GM19351 (cell line): ENCODE measurements around the gene H2BK1.

Experiments
- ATAC-seq: cut with Tn5 transposase; IDR thresholded peaks from one replicate; pipeline ENCODE4 v1.9.1; 2021; ENCODE audit warnings: mild to moderate bottlenecking, moderate library complexity; ENCODE audit not compliant: unreplicated experiment

H2BK1 gene

DNA sequence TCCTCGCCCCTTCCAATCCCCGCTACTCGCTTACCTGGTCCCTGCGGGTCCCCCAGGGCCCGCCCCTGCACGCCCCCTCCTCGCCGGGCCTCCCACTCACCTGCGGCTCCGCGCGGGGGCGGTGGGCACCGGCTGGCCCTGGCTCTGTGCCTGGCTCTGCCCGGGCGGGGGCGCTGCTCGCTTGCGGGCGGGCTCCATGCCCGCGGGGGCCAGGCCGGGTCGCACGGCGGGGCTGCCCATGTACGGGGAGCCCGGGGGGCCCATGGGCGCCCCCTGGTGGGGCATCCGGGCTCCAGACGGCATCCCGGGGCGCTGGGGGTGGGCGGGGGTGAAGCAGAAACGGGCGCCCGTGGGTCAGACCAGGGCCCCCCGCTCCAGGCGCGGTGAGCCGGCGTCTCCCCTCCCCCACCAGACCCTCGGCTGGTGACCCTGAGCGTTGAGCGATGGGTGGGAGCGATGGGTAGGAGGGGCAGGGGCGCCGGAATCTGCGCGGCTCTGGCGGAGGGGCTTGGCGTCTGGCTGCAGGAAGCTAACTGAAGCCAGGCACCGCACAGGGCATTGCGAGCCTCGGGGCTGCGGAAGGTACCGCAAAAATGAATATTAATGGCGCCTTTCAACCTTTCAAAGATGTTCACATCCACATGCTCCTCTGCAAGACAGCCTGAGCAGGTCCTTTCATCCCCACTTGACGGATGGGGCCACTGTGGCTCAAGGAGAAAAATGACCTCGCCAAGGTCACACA, 35.2 kb upstream of the H2BK1 start:
- ATAC-seq = peak; percentile 51

- ATAC-seq = no peak
Measured at GRCh38 chr7:151244841-151245346, 34.6 kb upstream of the H2BK1 start.

DNA sequence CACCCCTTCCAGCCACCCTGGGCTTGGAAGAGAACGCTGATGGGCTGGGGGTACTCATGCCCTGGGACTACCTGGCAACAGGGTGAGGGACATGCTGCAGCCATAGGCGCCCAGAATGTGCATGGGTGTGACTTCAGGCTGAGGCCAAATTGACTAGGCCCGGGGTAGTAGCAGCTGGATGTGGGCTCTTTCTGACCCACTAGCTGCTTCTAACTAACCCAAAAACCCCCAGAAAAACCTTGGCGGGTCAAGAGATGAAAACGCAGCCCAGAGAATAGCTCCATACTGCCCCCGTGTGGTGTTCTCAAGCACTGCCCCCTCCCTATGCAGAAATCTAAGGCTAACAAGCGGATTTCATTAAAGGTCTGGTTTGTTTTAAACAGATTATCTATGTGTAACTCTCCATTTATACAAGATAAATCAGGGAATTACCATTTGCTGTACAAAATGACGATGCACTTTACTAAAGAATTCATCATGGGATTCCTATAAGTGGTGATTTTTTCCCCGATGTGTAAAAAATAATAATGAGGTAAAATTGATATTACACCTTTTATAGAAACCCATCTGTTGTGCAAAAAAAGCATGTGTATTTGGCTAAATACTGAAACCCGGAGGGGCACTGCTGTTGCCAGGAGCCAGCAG, 34.0 kb upstream of the H2BK1 start:
- no peak for ATAC-seq

GRCh38 chr7:151243408-151244195, 33.3 kb upstream of the H2BK1 start:
- peak; percentile 34 for ATAC-seq

DNA sequence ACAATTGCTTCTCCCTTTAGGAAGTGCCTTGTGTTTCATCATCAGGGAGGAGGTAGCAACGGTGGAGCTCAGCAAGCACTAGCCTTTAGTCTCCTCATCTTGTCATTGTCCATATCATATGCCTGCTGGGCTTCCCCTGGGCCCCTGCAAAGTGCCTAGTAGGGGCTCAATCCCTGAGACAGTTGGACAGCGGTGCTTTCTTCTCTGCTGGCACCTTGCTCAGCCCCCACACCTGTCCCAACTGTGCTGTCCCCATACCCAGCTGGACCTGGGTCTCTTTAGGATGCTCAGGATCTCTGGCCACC, 32.7 kb upstream of the H2BK1 start:
- ATAC-seq = no peak

DNA sequence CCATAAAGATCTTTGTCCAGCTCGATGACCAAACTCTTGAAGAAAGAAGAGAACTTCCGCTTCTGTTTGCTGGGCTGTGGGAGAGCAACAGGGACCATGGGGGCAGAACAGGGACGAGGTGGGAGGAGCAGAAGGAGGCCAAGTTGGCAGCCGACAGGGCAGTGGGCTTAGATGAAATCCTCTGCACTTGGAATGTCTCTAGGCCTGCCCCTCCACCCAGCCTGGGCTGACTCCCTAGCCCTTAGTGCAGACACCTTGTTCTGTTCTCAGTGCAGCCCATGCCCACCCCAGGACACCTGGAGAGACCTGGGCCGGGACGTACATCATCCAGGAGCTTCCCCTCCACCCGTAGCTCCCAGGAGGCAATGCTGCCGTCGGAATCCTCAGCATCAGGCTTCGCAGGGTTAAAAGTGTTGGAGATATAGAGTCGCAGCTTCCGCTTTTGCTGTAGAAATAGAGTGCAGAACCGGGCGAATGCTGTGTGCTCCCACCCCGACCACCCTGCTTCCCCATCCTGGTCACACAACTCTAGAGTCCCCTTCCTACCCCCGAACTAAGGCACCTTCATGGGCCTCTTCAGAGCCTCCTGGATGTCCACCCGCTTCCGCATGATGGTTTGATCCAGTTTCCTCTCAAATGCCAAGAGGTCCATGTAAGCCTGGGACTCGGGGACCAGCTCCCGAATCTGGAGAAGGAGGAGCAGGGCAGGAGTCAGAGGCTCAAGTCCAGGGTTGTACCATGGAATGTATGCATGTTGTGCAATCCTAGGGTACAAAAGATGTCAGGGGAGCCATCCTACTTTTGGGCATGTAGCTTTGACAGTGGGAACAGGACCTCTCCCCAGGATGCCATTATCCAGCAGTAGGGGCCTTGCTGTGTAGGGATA, 32.1 kb upstream of the H2BK1 start:
- ATAC-seq = no peak

DNA sequence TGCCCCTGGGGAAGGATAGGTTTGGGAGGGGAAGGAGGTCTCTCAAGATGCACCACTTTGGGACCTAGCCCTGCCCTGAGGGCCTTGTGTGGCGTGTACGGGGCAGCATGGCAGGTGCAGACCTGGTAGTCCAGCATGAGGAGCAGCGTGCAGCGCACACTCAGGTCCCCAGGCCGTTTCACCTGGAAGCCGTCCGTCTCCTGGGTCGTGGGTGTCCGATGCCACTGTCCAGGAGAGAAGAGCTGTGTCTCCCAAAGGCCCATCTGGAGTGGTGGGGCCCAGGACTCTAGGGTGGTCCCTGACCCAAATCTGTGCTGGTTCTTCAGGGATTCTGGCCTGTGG, 31.4 kb upstream of the H2BK1 start:
- ATAC-seq = no peak

DNA sequence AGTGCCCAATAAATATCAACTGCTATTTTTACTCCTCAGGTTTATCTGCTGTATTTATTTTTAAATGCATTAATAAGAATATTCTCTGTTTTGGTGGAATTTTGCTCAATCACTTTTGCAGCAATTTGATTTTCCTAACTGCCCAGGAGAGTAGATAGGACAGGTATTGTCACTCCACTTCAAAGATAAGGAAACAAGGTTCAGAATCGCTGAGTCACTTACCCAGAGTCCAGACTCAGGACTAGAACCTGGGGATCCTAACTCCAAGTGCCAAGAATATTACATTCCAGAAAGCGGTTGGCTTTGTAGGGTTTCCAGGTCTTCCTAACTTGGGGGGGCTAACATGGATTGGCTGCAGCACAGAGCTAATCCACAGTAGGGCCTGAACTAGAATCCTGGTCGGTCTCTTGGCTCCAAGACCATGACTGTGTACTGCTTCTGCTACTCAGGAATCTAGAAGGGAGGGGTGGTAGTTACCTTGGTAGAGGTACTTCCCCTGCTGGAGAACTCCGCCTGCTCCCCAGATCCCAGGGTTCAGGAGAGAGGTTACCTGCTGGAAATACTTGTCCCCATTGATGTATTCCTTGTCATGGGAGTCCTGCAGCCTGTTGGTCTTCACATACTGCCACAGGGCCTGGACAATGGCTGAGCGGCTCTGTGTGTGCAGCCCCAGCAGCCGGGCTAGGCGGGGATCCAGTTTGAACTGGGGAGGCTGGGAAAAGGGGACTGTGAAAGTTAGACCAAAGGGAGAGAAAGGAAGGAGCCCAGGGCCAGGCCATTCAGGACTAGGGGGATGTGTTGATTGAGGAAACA, 30.9 kb upstream of the H2BK1 start:
- ATAC-seq = no peak

DNA sequence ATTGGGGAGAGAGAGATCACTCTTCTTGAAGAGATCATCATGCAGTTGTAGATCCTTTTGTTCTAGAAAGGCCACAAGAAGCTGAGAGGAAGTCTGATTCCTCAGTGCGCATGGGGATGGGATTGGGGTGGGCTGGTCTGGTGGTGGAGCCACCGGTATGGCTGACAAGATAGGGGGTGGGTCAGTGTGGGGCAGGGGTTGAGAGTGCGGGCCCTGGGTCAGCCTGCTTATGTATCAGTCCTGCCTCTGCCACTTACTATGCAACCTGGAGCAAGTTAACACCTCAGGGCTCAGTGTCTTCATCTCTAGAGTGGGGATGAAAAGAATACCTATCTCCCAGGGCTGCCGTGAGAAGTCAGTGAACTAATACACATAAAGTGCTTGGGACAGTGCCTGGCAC, 30.2 kb upstream of the H2BK1 start:
- ATAC-seq = no peak

- no peak for ATAC-seq
Measured at GRCh38 chr7:151239837-151240459, 29.7 kb upstream of the H2BK1 start.

DNA sequence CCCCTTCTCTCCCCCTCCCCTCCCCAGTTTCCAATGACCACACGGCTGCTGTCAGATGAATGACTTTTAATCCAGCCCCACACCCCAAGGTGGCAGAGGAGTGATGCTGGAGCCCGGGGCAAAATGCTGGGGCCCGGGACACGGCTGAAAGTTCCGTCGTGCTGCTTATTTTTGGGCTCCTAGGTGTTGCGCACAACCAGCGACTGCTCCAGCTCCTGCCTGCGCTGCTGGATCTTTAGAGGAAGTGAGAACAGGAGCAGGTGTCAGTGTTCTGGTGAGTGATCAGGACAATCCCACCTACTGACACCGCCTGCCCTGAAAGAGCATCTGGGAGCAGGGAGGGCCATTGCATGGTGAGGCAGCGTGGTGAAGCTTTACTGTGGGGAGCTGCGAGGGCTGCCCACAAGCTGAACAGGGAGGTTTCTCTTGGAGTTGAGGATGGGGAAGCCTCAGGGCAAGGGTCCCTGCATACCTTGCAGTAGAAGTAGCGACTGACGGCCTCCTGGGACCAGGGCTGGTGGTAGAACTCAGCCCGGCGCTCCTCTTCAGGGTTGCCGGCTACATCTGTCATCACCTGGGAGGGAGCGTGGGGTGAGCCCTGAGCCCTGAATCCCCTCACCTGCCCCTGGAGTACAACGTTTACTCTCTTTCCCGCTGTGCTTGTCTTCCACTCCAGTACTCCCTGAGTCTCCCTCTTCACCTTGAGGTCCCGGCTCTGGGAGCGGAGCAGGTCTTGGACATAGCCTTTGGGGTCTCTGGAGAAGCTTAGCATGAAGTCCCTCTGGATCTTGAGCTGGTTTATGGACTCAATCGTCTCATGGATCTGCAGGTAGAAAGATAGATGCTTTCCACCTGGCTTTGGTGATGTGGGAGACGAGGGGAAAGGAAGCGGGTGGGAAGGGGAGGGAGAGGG, 28.9 kb upstream of the H2BK1 start:
- ATAC-seq = no peak

DNA sequence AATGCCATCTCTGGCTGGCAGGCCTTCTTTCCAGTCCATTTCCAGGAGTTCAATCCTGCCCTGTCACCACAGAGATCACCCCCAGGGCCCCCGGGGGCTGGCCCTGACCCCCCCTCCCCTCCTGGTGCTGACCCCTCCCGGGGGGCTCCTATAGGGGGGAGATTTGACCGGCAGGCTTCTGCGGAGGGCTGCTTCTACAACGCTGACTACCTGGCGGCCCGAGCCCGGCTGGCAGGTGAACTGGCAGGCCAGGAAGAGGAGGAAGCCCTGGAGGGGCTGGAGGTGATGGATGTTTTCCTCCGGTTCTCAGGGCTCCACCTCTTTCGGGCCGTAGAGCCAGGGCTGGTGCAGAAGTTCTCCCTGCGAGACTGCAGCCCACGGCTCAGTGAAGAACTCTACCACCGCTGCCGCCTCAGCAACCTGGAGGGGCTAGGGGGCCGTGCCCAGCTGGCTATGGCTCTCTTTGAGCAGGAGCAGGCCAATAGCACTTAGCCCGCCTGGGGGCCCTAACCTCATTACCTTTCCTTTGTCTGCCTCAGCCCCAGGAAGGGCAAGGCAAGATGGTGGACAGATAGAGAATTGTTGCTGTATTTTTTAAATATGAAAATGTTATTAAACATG, 28.0 kb upstream of the H2BK1 start:
- no peak for ATAC-seq

GRCh38 chr7:151237244-151238189, 27.2 kb upstream of the H2BK1 start:
- no peak for ATAC-seq

DNA sequence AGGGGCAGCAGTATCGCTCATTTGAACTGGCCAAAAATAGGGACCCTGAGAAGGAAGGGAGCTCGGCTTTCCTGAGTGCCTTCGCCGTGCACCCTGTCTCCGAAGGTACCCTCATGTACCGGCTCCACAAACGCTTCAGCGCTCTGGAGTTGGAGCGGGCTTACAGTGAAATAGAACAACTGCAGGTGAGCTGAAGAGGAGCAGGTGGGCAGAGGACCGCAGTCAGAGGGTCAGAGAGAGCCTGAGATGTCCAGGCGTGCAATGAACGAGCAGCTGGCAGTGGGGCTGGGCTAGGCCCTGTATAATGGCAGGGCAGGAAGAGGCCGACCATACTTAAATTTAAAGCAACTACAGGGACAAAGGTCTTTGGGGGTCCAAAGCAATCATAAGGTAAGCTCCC, 26.1 kb upstream of the H2BK1 start:
- ATAC-seq = no peak

- no peak for ATAC-seq
Measured at GRCh38 chr7:151235091-151235787, 25.0 kb upstream of the H2BK1 start.

DNA sequence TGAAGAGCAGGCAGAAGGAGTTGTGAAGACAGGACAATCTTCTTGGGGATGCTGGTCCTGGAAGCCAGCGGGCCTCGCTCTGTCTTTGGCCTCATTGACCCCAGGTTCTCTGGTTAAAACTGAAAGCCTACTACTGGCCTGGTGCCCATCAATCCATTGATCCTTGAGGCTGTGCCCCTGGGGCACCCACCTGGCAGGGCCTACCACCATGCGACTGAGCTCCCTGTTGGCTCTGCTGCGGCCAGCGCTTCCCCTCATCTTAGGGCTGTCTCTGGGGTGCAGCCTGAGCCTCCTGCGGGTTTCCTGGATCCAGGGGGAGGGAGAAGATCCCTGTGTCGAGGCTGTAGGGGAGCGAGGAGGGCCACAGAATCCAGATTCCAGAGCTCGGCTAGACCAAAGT, 23.5 kb upstream of the H2BK1 start:
- ATAC-seq = no peak
